Activated naive CD4-positive, alpha-beta T cell treated with anti-CD3 and anti-CD28 coated beads, Interleukin-2, amount 50 U/mL, for 16 hours (primary cell): ENCODE data around the gene COMMD10.

Experiments used
- DNase-seq: peaks from one replicate; pipeline ENCODE4 v3.0.0-alpha.2; 2020

The COMMD10 gene

GRCh38 chr5:116297296-116297814 is 212.5 kb downstream of the COMMD10 start:
- no peak for DNase-seq

- DNase-seq, result no peak
These were observed 215.2 kb downstream of the COMMD10 start for GRCh38 chr5:116299746-116300640.

GRCh38 chr5:116301110-116301509 is 216.3 kb downstream of the COMMD10 start:
- DNase-seq, result no peak

- no peak for DNase-seq
These were observed 218.5 kb downstream of the COMMD10 start for GRCh38 chr5:116303340-116303739.

GRCh38 chr5:116303810-116304209 is 219.0 kb downstream of the COMMD10 start:
- no peak for DNase-seq

- no peak for DNase-seq
These were observed 221.1 kb downstream of the COMMD10 start for GRCh38 chr5:116305899-116306298.

- DNase-seq, result no peak
These were observed 222.0 kb downstream of the COMMD10 start for GRCh38 chr5:116306846-116307245.

- DNase-seq, result no peak
These were observed 223.6 kb downstream of the COMMD10 start for GRCh38 chr5:116308391-116308790.

GRCh38 chr5:116313366-116313765 is 228.5 kb downstream of the COMMD10 start:
- DNase-seq, result no peak

GRCh38 chr5:116315531-116315930 is 230.7 kb downstream of the COMMD10 start:
- no peak for DNase-seq

- DNase-seq, result no peak
These were observed 233.4 kb downstream of the COMMD10 start for GRCh38 chr5:116318091-116318854.

- no peak for DNase-seq
These were observed 235.7 kb downstream of the COMMD10 start for GRCh38 chr5:116320486-116320885.

- DNase-seq, result no peak
These were observed 244.7 kb downstream of the COMMD10 start for GRCh38 chr5:116329503-116329902.

- no peak for DNase-seq
These were observed 256.0 kb downstream of the COMMD10 start for GRCh38 chr5:116340799-116341198.
